ENCODE data around the gene TNFSF10.

The TNFSF10 gene

GRCh38 chr3:172551874-172552273 is 28.6 kb upstream of the TNFSF10 start:
- TF ChIP-seq EZH2 (IDR thresholded peaks at IDR 0.05; ENCODE audit: borderline replicate concordance, low read length), result no peak
- TF ChIP-seq, protein P1, sequence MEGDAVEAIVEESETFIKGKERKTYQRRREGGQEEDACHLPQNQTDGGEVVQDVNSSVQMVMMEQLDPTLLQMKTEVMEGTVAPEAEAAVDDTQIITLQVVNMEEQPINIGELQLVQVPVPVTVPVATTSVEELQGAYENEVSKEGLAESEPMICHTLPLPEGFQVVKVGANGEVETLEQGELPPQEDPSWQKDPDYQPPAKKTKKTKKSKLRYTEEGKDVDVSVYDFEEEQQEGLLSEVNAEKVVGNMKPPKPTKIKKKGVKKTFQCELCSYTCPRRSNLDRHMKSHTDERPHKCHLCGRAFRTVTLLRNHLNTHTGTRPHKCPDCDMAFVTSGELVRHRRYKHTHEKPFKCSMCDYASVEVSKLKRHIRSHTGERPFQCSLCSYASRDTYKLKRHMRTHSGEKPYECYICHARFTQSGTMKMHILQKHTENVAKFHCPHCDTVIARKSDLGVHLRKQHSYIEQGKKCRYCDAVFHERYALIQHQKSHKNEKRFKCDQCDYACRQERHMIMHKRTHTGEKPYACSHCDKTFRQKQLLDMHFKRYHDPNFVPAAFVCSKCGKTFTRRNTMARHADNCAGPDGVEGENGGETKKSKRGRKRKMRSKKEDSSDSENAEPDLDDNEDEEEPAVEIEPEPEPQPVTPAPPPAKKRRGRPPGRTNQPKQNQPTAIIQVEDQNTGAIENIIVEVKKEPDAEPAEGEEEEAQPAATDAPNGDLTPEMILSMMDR (IDR thresholded peaks at IDR 0.05; ENCODE audit: low read length), result no peak

DNA sequence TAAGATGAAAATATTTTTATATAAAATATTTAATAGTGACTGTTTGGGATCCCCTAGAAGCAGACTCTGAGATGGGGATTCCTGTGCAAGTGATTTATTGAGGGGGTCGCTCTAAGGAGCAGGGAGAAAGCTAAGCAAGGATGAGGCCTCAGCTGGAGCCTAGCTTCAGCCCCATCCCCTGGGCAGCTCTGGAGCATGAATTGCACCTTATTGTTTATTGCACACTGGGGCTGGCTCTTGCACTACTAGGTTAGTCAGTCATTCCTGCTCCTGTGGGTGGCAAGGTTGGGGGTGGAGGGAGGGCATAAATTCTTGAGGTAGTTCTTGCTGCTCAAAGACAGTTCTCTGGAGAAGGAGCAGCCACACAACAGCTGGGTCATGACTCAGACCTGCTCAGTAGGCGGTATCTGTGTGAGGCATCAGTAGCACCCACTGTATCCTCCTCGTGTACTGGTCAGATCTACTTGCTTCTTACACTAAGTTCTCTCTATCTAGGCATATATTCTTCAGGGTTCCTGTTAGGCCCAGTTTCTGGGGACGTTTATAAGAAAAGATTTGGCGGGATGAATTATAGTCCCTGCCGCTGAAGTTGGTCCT is 27.2 kb upstream of the TNFSF10 start:
- Histone ChIP-seq H3K9ac (ENCODE audit: low read length) (no peak overlapping the region), H3K27me3 (ENCODE audit: insufficient read depth, low read length) (no peaks in the 10 kb centered on the region), H3K4me3 (ENCODE audit: low read depth, low read length, poor library complexity, severe bottlenecking) (no peak overlapping the region), H3K36me3 (ENCODE audit: insufficient read depth, low read length) (no peaks in the 10 kb centered on the region), H3K9me2 (ENCODE audit: low read depth, low read length) (no peaks in the 10 kb centered on the region), H4K20me1 (ENCODE audit: insufficient read depth, low read length) (no peaks in the 10 kb centered on the region), H3K27ac (ENCODE audit: low read depth, low read length, poor library complexity, severe bottlenecking) (no peak overlapping the region), H2AFZ (ENCODE audit: low read length) (no peak overlapping the region), H3K9me3 (ENCODE audit: low read length) (no peaks in the 10 kb centered on the region), H3K79me2 (ENCODE audit: insufficient read depth, low read length) (no peaks in the 10 kb centered on the region), H3F3A (ENCODE audit: insufficient read depth, low read length) (no peaks in the 10 kb centered on the region), H3K4me2 (ENCODE audit: low read length) (no peak overlapping the region), H3K4me1 (ENCODE audit: insufficient read depth, low read length, severe bottlenecking) (no peaks in the 10 kb centered on the region)
- TF ChIP-seq, protein P1 (IDR thresholded peaks at IDR 0.05; ENCODE audit: low read length), result no peak
- TF ChIP-seq EZH2 (IDR thresholded peaks at IDR 0.05; ENCODE audit: borderline replicate concordance, low read length), result no peak

More at GRCh38 chr3:172551874-172552273, 28.6 kb upstream of the TNFSF10 start:
- H3K4me2 ChIP-seq (ENCODE audit: low read length), result no peak overlapping the region
- H3K4me1 ChIP-seq (ENCODE audit: insufficient read depth, low read length, severe bottlenecking), result no peaks in the 10 kb centered on the region
- H3K36me3 ChIP-seq (ENCODE audit: insufficient read depth, low read length), result no peaks in the 10 kb centered on the region
- no peaks in the 10 kb centered on the region for H4K20me1 ChIP-seq (ENCODE audit: insufficient read depth, low read length)
- no peaks in the 10 kb centered on the region for H3K27me3 ChIP-seq (ENCODE audit: insufficient read depth, low read length)
- H3F3A ChIP-seq (ENCODE audit: insufficient read depth, low read length), result no peaks in the 10 kb centered on the region
- no peak overlapping the region for H3K9ac ChIP-seq (ENCODE audit: low read length)
- H3K27ac ChIP-seq (ENCODE audit: low read depth, low read length, poor library complexity, severe bottlenecking), result no peak overlapping the region
- H3K9me2 ChIP-seq (ENCODE audit: low read depth, low read length), result no peaks in the 10 kb centered on the region
- no peaks in the 10 kb centered on the region for H3K9me3 ChIP-seq (ENCODE audit: low read length)
- H2AFZ ChIP-seq (ENCODE audit: low read length), result no peak overlapping the region
- H3K4me3 ChIP-seq (ENCODE audit: low read depth, low read length, poor library complexity, severe bottlenecking), result no peak overlapping the region
- H3K79me2 ChIP-seq (ENCODE audit: insufficient read depth, low read length), result no peaks in the 10 kb centered on the region

GRCh38 chr3:172549144-172549543 is 25.9 kb upstream of the TNFSF10 start:
- H3K27ac ChIP-seq (ENCODE audit: low read depth, low read length, poor library complexity, severe bottlenecking), result no peak overlapping the region
- H3K4me3 ChIP-seq (ENCODE audit: low read depth, low read length, poor library complexity, severe bottlenecking), result no peak overlapping the region
- no peaks in the 10 kb centered on the region for H3K9me2 ChIP-seq (ENCODE audit: low read depth, low read length)
- TF ChIP-seq, protein P1 (IDR thresholded peaks at IDR 0.05; ENCODE audit: low read length), result no peak
- TF ChIP-seq EZH2 (IDR thresholded peaks at IDR 0.05; ENCODE audit: borderline replicate concordance, low read length), result no peak
- H2AFZ ChIP-seq (ENCODE audit: low read length), result no peak overlapping the region
- no peaks in the 10 kb centered on the region for H4K20me1 ChIP-seq (ENCODE audit: insufficient read depth, low read length)
- no peaks in the 10 kb centered on the region for H3K79me2 ChIP-seq (ENCODE audit: insufficient read depth, low read length)
- no peaks in the 10 kb centered on the region for H3K36me3 ChIP-seq (ENCODE audit: insufficient read depth, low read length)
- no peak overlapping the region for H3K4me2 ChIP-seq (ENCODE audit: low read length)
- no peaks in the 10 kb centered on the region for H3K4me1 ChIP-seq (ENCODE audit: insufficient read depth, low read length, severe bottlenecking)
- no peak overlapping the region for H3K9ac ChIP-seq (ENCODE audit: low read length)
- H3K9me3 ChIP-seq (ENCODE audit: low read length), result no peaks in the 10 kb centered on the region
- no peaks in the 10 kb centered on the region for H3K27me3 ChIP-seq (ENCODE audit: insufficient read depth, low read length)
- H3F3A ChIP-seq (ENCODE audit: insufficient read depth, low read length), result no peaks in the 10 kb centered on the region

All from OCI-LY1 (cell line).